ELF-1 (cell line): Measurements from ENCODE around the gene ITGB6.

ENCODE experiments used
- DNase-seq: peaks from one replicate; pipeline ENCODE4 v3.0.0-alpha.2; 2016; ENCODE audit warnings: low read depth, low spot score

ITGB6 gene

GRCh38 chr2:160199683-160200389 lies at the start of gene ITGB6:
Gene ITGB6 (minus strand): TSS chr2:160200272. CDS start chr2:160200063, 209 bp downstream.
- no peak for DNase-seq

- no peak for DNase-seq
Measured at GRCh38 chr2:160247296-160248035, 47.4 kb upstream of the ITGB6 start.

- DNase-seq, result no peak
Measured at GRCh38 chr2:160246356-160246755, 46.3 kb upstream of the ITGB6 start.

GRCh38 chr2:160245614-160246155 lies 45.6 kb upstream of the ITGB6 start:
- DNase-seq, result no peak

- DNase-seq, result peak; percentile 30
Measured at GRCh38 chr2:160242893-160243564, 43.0 kb upstream of the ITGB6 start.

- no peak for DNase-seq
Measured at GRCh38 chr2:160241251-160242137, 41.4 kb upstream of the ITGB6 start.

GRCh38 chr2:160239436-160239835 lies 39.4 kb upstream of the ITGB6 start:
- DNase-seq, result no peak

GRCh38 chr2:160238392-160238791 lies 38.3 kb upstream of the ITGB6 start:
- DNase-seq, result no peak

GRCh38 chr2:160232905-160233475 lies 32.9 kb upstream of the ITGB6 start:
- no peak for DNase-seq

GRCh38 chr2:160229591-160229990 lies 29.5 kb upstream of the ITGB6 start:
- no peak for DNase-seq

- no peak for DNase-seq
Measured at GRCh38 chr2:160228141-160228917, 28.3 kb upstream of the ITGB6 start.

GRCh38 chr2:160227293-160227915 lies 27.3 kb upstream of the ITGB6 start:
- DNase-seq, result peak; percentile 36

GRCh38 chr2:160226367-160226766 lies 26.3 kb upstream of the ITGB6 start:
- peak; percentile 26 for DNase-seq

GRCh38 chr2:160225722-160226121 lies 25.6 kb upstream of the ITGB6 start:
- DNase-seq, result peak; percentile 32

- DNase-seq, result no peak
Measured at GRCh38 chr2:160224507-160224906, 24.4 kb upstream of the ITGB6 start.

- DNase-seq, result peak; percentile 60
Measured at GRCh38 chr2:160224060-160224459, 24.0 kb upstream of the ITGB6 start.

GRCh38 chr2:160223560-160223959 lies 23.5 kb upstream of the ITGB6 start:
- DNase-seq, result no peak

- DNase-seq, result no peak
Measured at GRCh38 chr2:160222546-160223283, 22.6 kb upstream of the ITGB6 start.
